Measurements from ENCODE around the gene INSR. TPM values are rescaled to one million over a fixed set of nuclear protein-coding genes. Genes with fewer than 3 reads are reported as not detected.

Gene INSR
- total and polyA plus RNA-seq, 10 of the 15 experiments (the other 5 are each of a cell fraction or from before 2014, with no cell fraction given): 4.2 to 34.9 (median 13.6) TPM

DNA sequence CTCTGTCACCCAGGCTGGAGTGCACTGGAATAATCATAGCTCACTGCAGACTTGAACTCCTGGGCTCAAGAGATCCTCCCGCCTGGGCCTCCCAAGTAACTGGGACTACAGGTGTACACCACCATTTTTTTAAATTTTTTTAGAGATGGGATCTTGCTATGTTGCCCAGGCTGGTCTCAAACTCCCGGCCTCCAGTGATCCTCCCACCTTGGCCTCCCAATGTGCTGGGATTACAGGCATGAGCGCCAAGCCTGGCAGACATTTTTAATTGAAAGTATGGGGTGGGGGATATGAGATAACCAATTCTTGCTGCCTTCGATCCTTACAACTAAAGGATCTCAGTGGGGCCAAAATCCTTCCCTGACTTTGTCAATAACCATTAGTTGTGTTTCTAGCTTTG lies 132.9 kb downstream of the INSR start:
- in situ Hi-C loops (cut with MboI) (no loop called here), intact Hi-C loops (cut with micrococcal nuclease; ENCODE audit: unreplicated experiment) (no loop called here)
- no peak overlapping the region for H3K4me3 ChIP-seq
- SMC1A ChIA-PET (ENCODE audit: uncharacterized antibody, unreplicated experiment): no interaction called here
- POLR2A ChIA-PET: interaction anchor here (0.5 kb wide), 1 partner anchor 16 kb away, joined by 6 read pairs; no protein-coding TSS in a partner anchor
- CTCF ChIA-PET: no interaction called here
- FAIRE-seq (no peak), ATAC-seq (no peak), DNase-seq (ENCODE audit: low read depth, low spot score) (no peak)
- H3K79me2 ChIP-seq (ENCODE audit: control insufficient read depth, insufficient read depth, low read length): no peaks in the 10 kb centered on the region
- H3K9me3 ChIP-seq (replicated peaks; ENCODE audit: control insufficient read depth, insufficient read depth, low read length): no peaks in the 10 kb centered on the region
- no peak overlapping the region for H3K4me2 ChIP-seq (ENCODE audit: control insufficient read depth, insufficient read depth)
- no peak overlapping the region for H3K9ac ChIP-seq (ENCODE audit: control insufficient read depth, insufficient read depth, low read length)
- H2AFZ ChIP-seq (ENCODE audit: control insufficient read depth, low read depth, low read length): no peak overlapping the region
- no peaks in the 10 kb centered on the region for H4K20me1 ChIP-seq (ENCODE audit: control insufficient read depth, insufficient read depth)
- BruUV-seq (replicated peaks): no TSS peak
- H3K27me3 ChIP-seq (replicated peaks in 1 of 2; ENCODE audit: control insufficient read depth in 2 of 2, insufficient read depth in 2 of 2, low read length in 1 of 2): no peaks in the 10 kb centered on the region
- no peak for TF ChIP-seq MYB (IDR thresholded peaks at IDR 0.05; ENCODE audit: borderline replicate concordance, low read depth, low read length)
- TF ChIP-seq CEBPB (IDR thresholded peaks at IDR 0.05; ENCODE audit: borderline replicate concordance in 1 of 2, low read depth in 2 of 2, low read length in 2 of 2): no peak
- TF ChIP-seq GABPA (IDR thresholded peaks at IDR 0.05; ENCODE audit: low read depth): no peak
- no peak for TF ChIP-seq SREBF2 (IDR thresholded peaks at IDR 0.05; ENCODE audit: low read length)
- TF ChIP-seq NR2C1 (IDR thresholded peaks at IDR 0.05): no peak
- TF ChIP-seq, protein P1, sequence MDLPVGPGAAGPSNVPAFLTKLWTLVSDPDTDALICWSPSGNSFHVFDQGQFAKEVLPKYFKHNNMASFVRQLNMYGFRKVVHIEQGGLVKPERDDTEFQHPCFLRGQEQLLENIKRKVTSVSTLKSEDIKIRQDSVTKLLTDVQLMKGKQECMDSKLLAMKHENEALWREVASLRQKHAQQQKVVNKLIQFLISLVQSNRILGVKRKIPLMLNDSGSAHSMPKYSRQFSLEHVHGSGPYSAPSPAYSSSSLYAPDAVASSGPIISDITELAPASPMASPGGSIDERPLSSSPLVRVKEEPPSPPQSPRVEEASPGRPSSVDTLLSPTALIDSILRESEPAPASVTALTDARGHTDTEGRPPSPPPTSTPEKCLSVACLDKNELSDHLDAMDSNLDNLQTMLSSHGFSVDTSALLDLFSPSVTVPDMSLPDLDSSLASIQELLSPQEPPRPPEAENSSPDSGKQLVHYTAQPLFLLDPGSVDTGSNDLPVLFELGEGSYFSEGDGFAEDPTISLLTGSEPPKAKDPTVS (IDR thresholded peaks at IDR 0.05; ENCODE audit: low read depth, low read length): no peak
- TF ChIP-seq MTA2 (IDR thresholded peaks at IDR 0.05; ENCODE audit: low read depth): no peak
- TF ChIP-seq HDAC6 (IDR thresholded peaks at IDR 0.05; ENCODE audit: unreplicated experiment): no peak
- no peak for TF ChIP-seq BCL11A (IDR thresholded peaks at IDR 0.05; ENCODE audit: low read depth, low read length)
- TF ChIP-seq USF2 (IDR thresholded peaks at IDR 0.05; ENCODE audit: borderline replicate concordance, low read depth, low read length): no peak
- no peak for TF ChIP-seq EGR1 (IDR thresholded peaks at IDR 0.05; ENCODE audit: borderline replicate concordance in 1 of 2, low read depth in 2 of 2, low read length in 2 of 2)
- no peak for TF ChIP-seq EED (IDR thresholded peaks at IDR 0.05; ENCODE audit: low read depth)
- no peak for TF ChIP-seq ETV6 (conservative IDR thresholded peaks at IDR 0.05 in 1 of 2, IDR thresholded peaks at IDR 0.05 in 1 of 2; ENCODE audit: borderline replicate concordance in 1 of 2, low read depth in 1 of 2)
- TF ChIP-seq ESRRA (IDR thresholded peaks at IDR 0.05; ENCODE audit: low read length): no peak
- H3K36me3 ChIP-seq (ENCODE audit: control insufficient read depth in 2 of 2, insufficient read depth in 2 of 2, low read length in 1 of 2): peaks cover 15 to 17% of the 10 kb centered on the region in 2 experiments
- H3K4me1 ChIP-seq (ENCODE audit: control insufficient read depth, insufficient read depth, low read length): no peaks in the 10 kb centered on the region
- 83% methylated on average over 4 of the region's 4 CpGs for WGBS (ENCODE audit: insufficient coverage, insufficient replicate concordance, low lambda C conversion rate, missing lambda C conversion rate)
- no peak overlapping the region for H3K27ac ChIP-seq (ENCODE audit: control insufficient read depth, insufficient read depth)
- RAD21 ChIA-PET (ENCODE audit: unreplicated experiment): no interaction called here

All from GM12878 (cell line).